Caco-2 (cell line): ENCODE results near the gene FZD2. TPM values are rescaled to one million over a fixed set of nuclear protein-coding genes. Genes with fewer than 3 reads are reported as not detected.
"Not testable (repeated sequence)": the region's sequence is repeated elsewhere in the genome, so short reads cannot be mapped to it uniquely, and the experiment has no call there.

ENCODE experiments used
- BruUV-seq: library from RNA; stranded (reverse); fragments of 400-500 nt; replicated peaks from 2 replicates; lab custom pipeline; 2021; lab: Mats Ljungman, UMichigan
- CTCF ChIA-PET: fragments of 300-600 bp; sonication (Branson Sonifier 250); formaldehyde crosslinking; loops from one replicate; lab custom pipeline; 2022; ENCODE audit warnings: antibody characterized with exemption; lab: Charles Lee
- POLR2A ChIA-PET: fragments of 300-600 bp; sonication (Branson Sonifier 250); formaldehyde crosslinking; loops from one replicate; lab custom pipeline; 2022; ENCODE audit warnings: antibody characterized with exemption; lab: Charles Lee
- DNase-seq, 2 experiments: peaks; one replicate each; pipeline versions ENCODE4 v3.0.0 to v3.0.0-alpha.2; 2020 to 2022
- H3K27me3 ChIP-seq: replicated peaks from 2 replicates; pipeline ENCODE4 v1.6.0; 2011; ENCODE audit warnings: low read length; ENCODE audit not compliant: control insufficient read depth, insufficient read depth
- H3K36me3 ChIP-seq: 2 replicates; pipeline ENCODE4 v1.5.1; 2011; ENCODE audit warnings: low read length; ENCODE audit not compliant: control insufficient read depth, insufficient read depth
- H3K4me1 ChIP-seq: fragments of 250-450 bp; sonication (Bioruptor Pico); 2 replicates; pipeline ENCODE4 v1.5.1; 2020; ENCODE audit warnings: mild to moderate bottlenecking
- H3K4me3 ChIP-seq: 2 replicates; pipeline ENCODE4 v1.5.1; 2011; ENCODE audit warnings: low read depth, mild to moderate bottlenecking, control low read depth, low read length
- H3K9me3 ChIP-seq: fragments of 250-450 bp; sonication (Bioruptor Pico); 2 replicates; pipeline ENCODE4 v1.5.1; 2020; ENCODE audit warnings: mild to moderate bottlenecking, moderate library complexity
- H3K27ac Mint-ChIP-seq: one replicate; pipeline ENCODE4 v1.8.0; 2022; ENCODE audit warnings: mixed read lengths; ENCODE audit not compliant: unreplicated experiment
- H3K27me3 Mint-ChIP-seq: one replicate; pipeline ENCODE4 v1.8.0; 2022; ENCODE audit warnings: mixed read lengths; ENCODE audit not compliant: insufficient read depth, unreplicated experiment
- H3K36me3 Mint-ChIP-seq: one replicate; pipeline ENCODE4 v1.8.0; 2022; ENCODE audit warnings: mild to moderate bottlenecking, mixed read lengths; ENCODE audit not compliant: insufficient read depth, unreplicated experiment
- H3K4me1 Mint-ChIP-seq: one replicate; pipeline ENCODE4 v1.8.0; 2022; ENCODE audit warnings: low read depth, mixed read lengths; ENCODE audit not compliant: unreplicated experiment
- H3K4me3 Mint-ChIP-seq: one replicate; pipeline ENCODE4 v1.8.0; 2022; ENCODE audit warnings: mild to moderate bottlenecking, moderate library complexity, mixed read lengths; ENCODE audit not compliant: unreplicated experiment
- H3K9me3 Mint-ChIP-seq: one replicate; pipeline ENCODE4 v1.8.0; 2022; ENCODE audit warnings: mixed read lengths; ENCODE audit not compliant: unreplicated experiment
- CTCF ChIP-seq, 2 experiments: fragments of 200-600 bp in 1 of 2; IDR thresholded peaks; 1 replicate in 1 of 2; 2 replicates in 1 of 2; pipeline versions ENCODE4 v1.5.1 to v1.8.0; 2011 to 2022; ENCODE audit warnings: antibody characterized with exemption in 1 of 2, control low read depth in 1 of 2, inconsistent platforms in 1 of 2, low read depth in 1 of 2, low read length in 1 of 2, mild to moderate bottlenecking in 1 of 2, moderate library complexity in 1 of 2; ENCODE audit not compliant: insufficient read depth in 1 of 2, severe bottlenecking in 1 of 2, unreplicated experiment in 1 of 2
- intact Hi-C: fragments of 100-400 bp; cut with micrococcal nuclease; formaldehyde crosslinking; loops from one replicate; pipeline ENCODE4 v1.10.0; 2022; ENCODE audit not compliant: unreplicated experiment
- total RNA-seq: library from RNA; stranded (reverse); gene quantifications from 2 replicates; pipeline ENCODE4 v1.2.3, GENCODE V29; 2022

FZD2 gene
- total RNA-seq, 1 experiment from 2014 or later: 39.5 TPM

- peaks cover 35% of the 10 kb centered on the region for H3K4me1 ChIP-seq
- no peaks in the 10 kb centered on the region for H3K27me3 ChIP-seq
- H3K36me3 Mint-ChIP-seq: peaks cover 27% of the 10 kb centered on the region
- no peak for DNase-seq
- no peaks in the 10 kb centered on the region for H3K36me3 ChIP-seq
- ChIA-PET CTCF (interaction anchor here (0.6 to 1.7 kb wide), 2 partner anchors 18 to 1983 kb away, joined by 3 to 6 read pairs; no protein-coding TSS in a partner anchor), POLR2A (no interaction called here)
- peaks cover 23% of the 10 kb centered on the region for H3K4me1 Mint-ChIP-seq
- no peak overlapping the region for H3K4me3 Mint-ChIP-seq
- no peaks in the 10 kb centered on the region for H3K9me3 Mint-ChIP-seq
- TF ChIP-seq CTCF (IDR thresholded peaks at IDR 0.05; ENCODE audit: insufficient read depth in 1 of 2, low read depth in 1 of 2, low read length in 1 of 2, severe bottlenecking in 1 of 2, unreplicated experiment in 1 of 2): no peak
- no peaks in the 10 kb centered on the region for H3K27me3 Mint-ChIP-seq
- H3K27ac Mint-ChIP-seq: no peak overlapping the region
- peaks cover 18% of the 10 kb centered on the region for H3K9me3 ChIP-seq
- intact Hi-C loops: no loop called here
- BruUV-seq: no TSS peak
- H3K4me3 ChIP-seq: no peak overlapping the region
Measured at GRCh38 chr17:44561237-44561623, 3.9 kb downstream of the FZD2 start.

- intact Hi-C loops: no loop called here
- DNase-seq: no peak
- no TSS peak for BruUV-seq
- no peak overlapping the region for H3K4me3 ChIP-seq
- no peaks in the 10 kb centered on the region for H3K9me3 Mint-ChIP-seq
- no peaks in the 10 kb centered on the region for H3K36me3 ChIP-seq
- H3K4me1 Mint-ChIP-seq: peaks cover 23% of the 10 kb centered on the region
- H3K4me3 Mint-ChIP-seq: no peak overlapping the region
- TF ChIP-seq CTCF (IDR thresholded peaks at IDR 0.05; ENCODE audit: insufficient read depth in 1 of 2, low read depth in 1 of 2, low read length in 1 of 2, severe bottlenecking in 1 of 2, unreplicated experiment in 1 of 2): no peak
- H3K27me3 Mint-ChIP-seq: no peaks in the 10 kb centered on the region
- ChIA-PET CTCF (no interaction called here), POLR2A (no interaction called here)
- no peak overlapping the region for H3K27ac Mint-ChIP-seq
- H3K36me3 Mint-ChIP-seq: peaks cover 31% of the 10 kb centered on the region
- peaks cover 33% of the 10 kb centered on the region for H3K9me3 ChIP-seq
- no peaks in the 10 kb centered on the region for H3K27me3 ChIP-seq
- H3K4me1 ChIP-seq: peaks cover 20% of the 10 kb centered on the region
Measured at GRCh38 chr17:44564429-44564828, 7.1 kb downstream of the FZD2 start.

GRCh38 chr17:44565866-44566443 lies 8.7 kb downstream of the FZD2 start:
- TF ChIP-seq CTCF (IDR thresholded peaks at IDR 0.05; ENCODE audit: insufficient read depth in 1 of 2, low read depth in 1 of 2, low read length in 1 of 2, severe bottlenecking in 1 of 2, unreplicated experiment in 1 of 2): peak in 1 of 2 experiments; percentile 34
- Histone ChIP-seq H3K27me3 (no peaks in the 10 kb centered on the region), H3K4me3 (no peak overlapping the region), H3K36me3 (no peaks in the 10 kb centered on the region), H3K4me1 (peaks cover 15% of the 10 kb centered on the region), H3K9me3 (peaks cover 33% of the 10 kb centered on the region)
- H3K4me1 Mint-ChIP-seq: peaks cover 16% of the 10 kb centered on the region
- intact Hi-C loops: no loop called here
- ChIA-PET POLR2A (no interaction called here), CTCF (no interaction called here)
- no TSS peak for BruUV-seq
- H3K27me3 Mint-ChIP-seq: no peaks in the 10 kb centered on the region
- H3K36me3 Mint-ChIP-seq: peaks cover 34% of the 10 kb centered on the region
- no peaks in the 10 kb centered on the region for H3K9me3 Mint-ChIP-seq
- no peak for DNase-seq
- H3K4me3 Mint-ChIP-seq: no peak overlapping the region
- H3K27ac Mint-ChIP-seq: no peak overlapping the region

GRCh38 chr17:44568311-44568944 lies 11.1 kb downstream of the FZD2 start:
- CTCF ChIA-PET, H3K27ac Mint-ChIP-seq, POLR2A ChIA-PET: not testable (repeated sequence)

More at GRCh38 chr17:44568311-44568944, 11.1 kb downstream of the FZD2 start:
- H3K27me3 Mint-ChIP-seq, H3K36me3 ChIP-seq, H3K27me3 ChIP-seq, H3K4me3 Mint-ChIP-seq, H3K4me3 ChIP-seq, H3K9me3 Mint-ChIP-seq, DNase-seq, H3K4me1 Mint-ChIP-seq, BruUV-seq, H3K4me1 ChIP-seq, intact Hi-C loops: not testable (repeated sequence)
- H3K36me3 Mint-ChIP-seq: peaks cover 34% of the 10 kb centered on the region
- peaks cover 33% of the 10 kb centered on the region for H3K9me3 ChIP-seq
